ENCODE data around the gene PDIA4. TPM values are rescaled to one million over a fixed set of nuclear protein-coding genes. Genes with fewer than 3 reads are reported as not detected.

Gene PDIA4
- polyA plus RNA-seq, 2 of the 4 experiments (the other 2 are of a cell fraction), result 175 to 214 TPM

- TF ChIP-seq CBX2 (IDR thresholded peaks at IDR 0.05; ENCODE audit: borderline replicate concordance, low read depth) (no peak), MYC (IDR thresholded peaks at IDR 0.05; ENCODE audit: borderline replicate concordance, low read length) (no peak), MAZ (IDR thresholded peaks at IDR 0.05; ENCODE audit: borderline replicate concordance, low read depth, low read length) (no peak), ESRRA (IDR thresholded peaks at IDR 0.05; ENCODE audit: borderline replicate concordance, low read length) (no peak), ZC3H11A (IDR thresholded peaks at IDR 0.05) (no peak), RAD21 (conservative IDR thresholded peaks at IDR 0.05 in 1 of 2, IDR thresholded peaks at IDR 0.05 in 1 of 2) (no peak), MAFK (IDR thresholded peaks at IDR 0.05; ENCODE audit: partially characterized antibody) (no peak), CHD2 (IDR thresholded peaks at IDR 0.05; ENCODE audit: low read length, partially characterized antibody) (no peak), HMGXB4 (CRISPR knock-in tag; IDR thresholded peaks at IDR 0.05; ENCODE audit: borderline replicate concordance) (no peak)
- no peak overlapping the region for H3K27ac ChIP-seq
- no peak overlapping the region for H3K4me3 ChIP-seq
- DNase-seq (ENCODE audit: low read depth in 1 of 2, low spot score in 1 of 2) (no peak), ATAC-seq (no peak), FAIRE-seq (no peak)
- no peak overlapping the region for H3K4me2 ChIP-seq
- no peaks in the 10 kb centered on the region for H3K4me1 ChIP-seq
- H3K9me3 ChIP-seq, result no peaks in the 10 kb centered on the region
- 65% methylated on average over 8 of the region's 8 CpGs for WGBS (ENCODE audit: missing lambda C conversion rate)
- ChIA-PET POLR2A (no interaction called here), CTCF (interaction anchor here (0.6 to 1.9 kb wide), 2 partner anchors 11 to 20 kb away, joined by 3 to 17 read pairs; no protein-coding TSS in a partner anchor)
These were observed 25.6 kb upstream of the PDIA4 start for GRCh38 chr7:149053885-149054284.

GRCh38 chr7:149053384-149053783 lies 25.1 kb upstream of the PDIA4 start:
- 86% methylated on average over 1 of the region's 1 CpG for WGBS (ENCODE audit: missing lambda C conversion rate)
- Histone ChIP-seq H3K27ac (no peak overlapping the region), H3K4me2 (no peak overlapping the region), H3K4me1 (no peaks in the 10 kb centered on the region), H3K9me3 (no peaks in the 10 kb centered on the region), H3K4me3 (no peak overlapping the region)
- POLR2A ChIA-PET, result no interaction called here
- DNase-seq (ENCODE audit: low read depth in 1 of 2, low spot score in 1 of 2) (no peak), FAIRE-seq (no peak), ATAC-seq (no peak)
- CTCF ChIA-PET, result interaction anchor here (1.9 kb wide), 1 partner anchor 12 kb away, joined by 17 read pairs; no protein-coding TSS in a partner anchor
- no peak for TF ChIP-seq CBX8 (IDR thresholded peaks at IDR 0.05)
- peak; percentile 91 for TF ChIP-seq MAFK (IDR thresholded peaks at IDR 0.05; ENCODE audit: partially characterized antibody)

GRCh38 chr7:149050941-149051340 lies 22.6 kb upstream of the PDIA4 start:
- CTCF ChIA-PET, result interaction anchor here (0.7 to 1.9 kb wide), 3 partner anchors 14 to 202 kb away, joined by 3 to 16 read pairs (median 4); no protein-coding TSS in a partner anchor
- WGBS (ENCODE audit: missing lambda C conversion rate), result 74% methylated on average over 3 of the region's 3 CpGs
- no peak for ATAC-seq

More at GRCh38 chr7:149050941-149051340, 22.6 kb upstream of the PDIA4 start:
- Histone ChIP-seq H3K9me3 (no peaks in the 10 kb centered on the region), H3K4me1 (no peaks in the 10 kb centered on the region), H3K4me2 (no peak overlapping the region), H3K4me3 (no peak overlapping the region), H3K27ac (no peak overlapping the region)
- POLR2A ChIA-PET, result interaction anchor here (0.5 kb wide), 1 partner anchor 22 kb away, joined by 3 read pairs; no protein-coding TSS in a partner anchor
- no peak for TF ChIP-seq RARB (CRISPR knock-in tag; IDR thresholded peaks at IDR 0.05)
- TF ChIP-seq HOXB13 (CRISPR knock-in tag; IDR thresholded peaks at IDR 0.05; ENCODE audit: low read depth), result no peak
- TF ChIP-seq EHMT2 (IDR thresholded peaks at IDR 0.05; ENCODE audit: low read depth), result no peak
- TF ChIP-seq RAD21 (conservative IDR thresholded peaks at IDR 0.05 in 1 of 2, IDR thresholded peaks at IDR 0.05 in 1 of 2), result no peak
- no peak for TF ChIP-seq ATOH8 (CRISPR knock-in tag; IDR thresholded peaks at IDR 0.05; ENCODE audit: low read depth)
- no peak for TF ChIP-seq RCOR1 (IDR thresholded peaks at IDR 0.05; ENCODE audit: low read depth, low read length)
- no peak for TF ChIP-seq TP53 (CRISPR knock-in tag; IDR thresholded peaks at IDR 0.05)
- no peak for TF ChIP-seq CTCF (IDR thresholded peaks at IDR 0.05)
- no peak for TF ChIP-seq RNF2 (IDR thresholded peaks at IDR 0.05; ENCODE audit: borderline replicate concordance, low read depth)
- no peak for TF ChIP-seq MAZ (IDR thresholded peaks at IDR 0.05; ENCODE audit: borderline replicate concordance, low read depth, low read length)
- TF ChIP-seq MYC (IDR thresholded peaks at IDR 0.05; ENCODE audit: borderline replicate concordance, low read length), result no peak
- TF ChIP-seq ELK1 (IDR thresholded peaks at IDR 0.05; ENCODE audit: low read depth, low read length), result no peak
- no peak for TF ChIP-seq PHF8 (IDR thresholded peaks at IDR 0.05; ENCODE audit: borderline replicate concordance, low read depth)
- TF ChIP-seq FOSL2 (IDR thresholded peaks at IDR 0.05), result no peak
- TF ChIP-seq FOSL2 (CRISPR knock-in tag; IDR thresholded peaks at IDR 0.05), result no peak
- FAIRE-seq, result no peak
- DNase-seq (ENCODE audit: low read depth in 1 of 2, low spot score in 1 of 2), result no peak

Data from A549 (cell line).